A549 (cell line): ENCODE results near the gene SH3PXD2A.

ENCODE experiments used
- BCL3 ChIP-seq: fragments of >200 bp; sonication (Bioruptor Twin); formaldehyde crosslinking; IDR thresholded peaks from 3 replicates; pipeline ENCODE4 v1.6.1; 2016
- CEBPB ChIP-seq, 2 experiments: fragments of >200 bp in 1 of 2; sonication (Bioruptor Twin) in 1 of 2; formaldehyde crosslinking in 1 of 2; IDR thresholded peaks; 2 replicates each; pipeline ENCODE4 v1.6.1; 2012 to 2016
- CTCF ChIP-seq: fragments of >200 bp; sonication (Bioruptor Twin); formaldehyde crosslinking; IDR thresholded peaks from 3 replicates; pipeline ENCODE4 v1.5.1; 2016
- EP300 ChIP-seq, 2 experiments: fragments of >200 bp; sonication (Bioruptor Twin); formaldehyde crosslinking; IDR thresholded peaks; 2 replicates in 1 of 2; 3 replicates in 1 of 2; pipeline ENCODE4 v1.6.1; 2016 to 2017
- HMGXB4 ChIP-seq: fragments of 250-450 bp; sonication (Bioruptor Pico); IDR thresholded peaks from 2 replicates; pipeline ENCODE4 v1.5.0; 2021; ENCODE audit warnings: mild to moderate bottlenecking, moderate library complexity, borderline replicate concordance
- HOXB5 ChIP-seq: fragments of 250-450 bp; sonication (Bioruptor Pico); IDR thresholded peaks from 2 replicates; pipeline ENCODE4 v1.5.0; 2020; ENCODE audit warnings: mild to moderate bottlenecking, moderate library complexity
- MAX ChIP-seq: IDR thresholded peaks from 2 replicates; pipeline ENCODE4 v1.6.1; 2012
- MYC ChIP-seq: IDR thresholded peaks from 2 replicates; pipeline ENCODE4 v1.6.1; 2012; ENCODE audit warnings: mild to moderate bottlenecking, inconsistent platforms, low read length, improper control_type of control experiment, borderline replicate concordance
- RFX5 ChIP-seq: fragments of 450-650 bp; IDR thresholded peaks from 2 replicates; pipeline ENCODE4 v1.7.1; 2014; ENCODE audit warnings: antibody characterized with exemption, mild to moderate bottlenecking, moderate library complexity

GRCh38 chr10:103683851-103684250 lies 171.5 kb downstream of the SH3PXD2A start:
- TF ChIP-seq MAX (no peak), CEBPB (IDR thresholded peaks at IDR 0.05) (no peak), CTCF (no peak), RFX5 (no peak), HMGXB4 (CRISPR knock-in tag) (no peak), HOXB5 (CRISPR knock-in tag) (no peak), MYC (no peak), EP300 (IDR thresholded peaks at IDR 0.05) (no peak), BCL3 (no peak)
